ES-I3 (cell line): Measurements from ENCODE around the gene GPR87.

Experiments
- H3K36me3 ChIP-seq: 2 replicates; pipeline ENCODE4 v1.6.1; 2013; ENCODE audit warnings: mild to moderate bottlenecking, low read length, control low read depth, moderate library complexity; ENCODE audit not compliant: insufficient read depth
- H3K4me1 ChIP-seq: 2 replicates; pipeline ENCODE4 v1.6.1; 2013; ENCODE audit warnings: mild to moderate bottlenecking, control low read depth, low read length; ENCODE audit not compliant: insufficient read depth
- H3K9ac ChIP-seq: 2 replicates; pipeline ENCODE4 v1.6.1; 2013; ENCODE audit warnings: low read depth, mild to moderate bottlenecking, low read length, moderate library complexity
- H3K9me3 ChIP-seq: 2 replicates; pipeline ENCODE4 v1.6.1; 2013; ENCODE audit warnings: mild to moderate bottlenecking, low read length, moderate library complexity; ENCODE audit not compliant: control insufficient read depth, insufficient read depth

The GPR87 gene

DNA sequence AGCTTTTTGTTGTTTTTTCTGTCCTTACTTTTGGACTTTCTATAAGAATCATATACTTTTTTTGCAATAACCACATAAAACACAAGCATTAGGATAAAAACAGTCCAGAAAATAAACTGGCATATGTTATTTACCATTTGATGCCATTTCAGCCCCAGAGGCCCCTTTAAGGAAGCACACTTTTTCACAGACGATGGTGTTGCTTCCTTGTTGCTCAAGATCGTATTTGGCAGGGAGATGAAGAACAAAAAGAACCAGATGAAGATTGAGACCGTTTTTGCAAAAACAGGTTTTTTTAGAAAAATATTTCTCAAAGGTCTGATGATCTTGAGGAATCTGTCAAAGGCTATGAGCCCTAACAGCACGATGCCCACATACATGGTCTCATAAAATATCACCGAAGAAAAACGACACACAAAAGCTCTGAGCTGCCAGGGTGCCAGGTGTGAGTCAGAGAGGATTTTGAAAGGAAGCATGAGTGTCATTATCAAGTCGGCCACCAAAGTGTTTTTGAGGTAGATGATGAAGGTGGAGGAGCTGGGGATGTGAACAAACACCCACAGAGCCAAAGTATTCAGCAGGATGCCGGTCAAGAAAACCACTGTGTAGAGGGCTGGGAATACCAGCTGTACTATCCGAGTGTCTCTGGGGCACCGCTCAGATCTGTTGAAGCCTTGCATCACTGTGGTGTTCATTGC, 11.8 kb upstream of the GPR87 start:
- Histone ChIP-seq H3K36me3 (no peaks in the 10 kb centered on the region), H3K9ac (no peak overlapping the region), H3K4me1 (no peaks in the 10 kb centered on the region), H3K9me3 (no peaks in the 10 kb centered on the region)

GRCh38 chr3:151327571-151328198, 11.1 kb upstream of the GPR87 start:
- Histone ChIP-seq H3K36me3 (no peaks in the 10 kb centered on the region), H3K9ac (no peak overlapping the region), H3K9me3 (no peaks in the 10 kb centered on the region), H3K4me1 (no peaks in the 10 kb centered on the region)

DNA sequence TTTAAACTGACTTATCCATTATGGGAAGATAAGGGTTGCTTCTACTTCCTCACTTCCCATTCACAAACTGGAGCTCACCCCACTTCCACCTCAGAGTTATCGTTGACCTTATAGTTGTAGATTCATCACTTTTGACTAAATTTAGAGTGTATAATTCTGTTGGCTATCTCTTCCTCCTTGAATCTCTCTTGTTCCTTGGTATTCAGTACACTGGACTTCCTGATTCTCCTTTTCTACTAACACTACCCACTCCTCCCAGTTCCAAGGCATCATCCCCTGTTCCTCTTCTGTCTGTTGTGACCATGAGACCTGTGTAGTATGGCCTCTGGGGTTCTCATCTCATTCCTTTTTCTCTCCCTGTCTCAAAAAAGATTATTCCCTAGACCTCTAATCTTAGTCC, 5.9 kb upstream of the GPR87 start:
- Histone ChIP-seq H3K4me1 (no peaks in the 10 kb centered on the region; the same call in 1 of the 2 replicates), H3K9me3 (no peaks in the 10 kb centered on the region), H3K36me3 (no peaks in the 10 kb centered on the region), H3K9ac (no peak overlapping the region)

DNA sequence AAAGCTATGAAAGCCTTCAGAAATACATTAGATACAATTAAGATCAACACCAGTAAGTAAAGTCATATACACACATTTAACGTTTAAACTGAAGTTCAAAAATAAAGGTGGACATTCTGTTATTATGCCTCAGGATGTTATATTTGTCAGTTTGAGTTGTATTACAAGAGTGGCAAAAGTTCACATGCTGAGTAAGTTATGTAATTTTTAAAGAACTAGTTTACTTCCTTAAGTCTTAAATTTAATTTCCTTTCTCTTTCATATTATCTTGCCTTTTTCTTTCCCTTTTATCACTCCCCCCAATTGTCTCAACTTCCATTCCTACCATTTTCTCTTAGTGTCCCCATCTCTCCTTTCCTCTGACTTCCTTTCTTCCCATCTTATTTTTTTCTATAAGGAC, 4.9 kb upstream of the GPR87 start:
- Histone ChIP-seq H3K36me3 (no peaks in the 10 kb centered on the region), H3K4me1 (peaks cover 3% of the 10 kb centered on the region), H3K9ac (no peak overlapping the region), H3K9me3 (no peaks in the 10 kb centered on the region)

- H3K9me3 ChIP-seq, result no peaks in the 10 kb centered on the region
- peaks cover 7% of the 10 kb centered on the region for H3K4me1 ChIP-seq
- no peaks in the 10 kb centered on the region for H3K36me3 ChIP-seq
- H3K9ac ChIP-seq, result no peak overlapping the region
Measured at GRCh38 chr3:151320131-151320530, 3.5 kb upstream of the GPR87 start.

DNA sequence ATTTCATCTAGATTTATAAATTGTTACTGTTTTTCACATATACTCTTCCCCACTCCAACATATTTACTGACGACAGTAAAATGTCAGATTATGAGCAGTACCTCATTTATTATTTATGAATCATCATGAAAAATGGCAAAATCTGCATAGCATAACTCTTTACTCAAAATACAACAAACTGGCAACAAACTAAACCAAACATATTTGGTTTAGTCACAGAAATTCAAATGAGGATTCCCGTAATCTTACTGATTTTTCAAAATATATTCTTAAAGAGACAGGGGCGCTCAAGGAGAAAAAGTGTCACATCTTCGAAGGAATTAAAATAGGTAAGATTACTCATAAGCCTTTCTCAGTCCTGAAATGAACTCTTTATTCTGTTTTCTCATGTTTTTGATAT, 3.0 kb upstream of the GPR87 start:
- no peaks in the 10 kb centered on the region for H3K36me3 ChIP-seq
- H3K4me1 ChIP-seq, result peaks cover 11% of the 10 kb centered on the region
- H3K9me3 ChIP-seq, result no peaks in the 10 kb centered on the region
- no peak overlapping the region for H3K9ac ChIP-seq

GRCh38 chr3:151318991-151319390, 2.4 kb upstream of the GPR87 start:
- Histone ChIP-seq H3K9me3 (no peaks in the 10 kb centered on the region), H3K4me1 (peaks cover 11% of the 10 kb centered on the region), H3K36me3 (no peaks in the 10 kb centered on the region), H3K9ac (no peak overlapping the region)

GRCh38 chr3:151318313-151318712, 1.7 kb upstream of the GPR87 start:
- Histone ChIP-seq H3K9ac (no peak overlapping the region), H3K9me3 (no peaks in the 10 kb centered on the region), H3K36me3 (no peaks in the 10 kb centered on the region), H3K4me1 (peaks cover 11% of the 10 kb centered on the region)

GRCh38 chr3:151315846-151316245, 774 bp downstream of the GPR87 start:
- Histone ChIP-seq H3K9ac (no peak overlapping the region), H3K9me3 (no peaks in the 10 kb centered on the region), H3K4me1 (peaks cover 11% of the 10 kb centered on the region)

GRCh38 chr3:151315136-151315535, 1.5 kb downstream of the GPR87 start:
- H3K9me3 ChIP-seq, result no peaks in the 10 kb centered on the region
- H3K4me1 ChIP-seq, result peaks cover 11% of the 10 kb centered on the region
- H3K9ac ChIP-seq, result no peak overlapping the region
- no peaks in the 10 kb centered on the region for H3K36me3 ChIP-seq

More at GRCh38 chr3:151315846-151316245, 774 bp downstream of the GPR87 start:
- H3K36me3 ChIP-seq, result no peaks in the 10 kb centered on the region

DNA sequence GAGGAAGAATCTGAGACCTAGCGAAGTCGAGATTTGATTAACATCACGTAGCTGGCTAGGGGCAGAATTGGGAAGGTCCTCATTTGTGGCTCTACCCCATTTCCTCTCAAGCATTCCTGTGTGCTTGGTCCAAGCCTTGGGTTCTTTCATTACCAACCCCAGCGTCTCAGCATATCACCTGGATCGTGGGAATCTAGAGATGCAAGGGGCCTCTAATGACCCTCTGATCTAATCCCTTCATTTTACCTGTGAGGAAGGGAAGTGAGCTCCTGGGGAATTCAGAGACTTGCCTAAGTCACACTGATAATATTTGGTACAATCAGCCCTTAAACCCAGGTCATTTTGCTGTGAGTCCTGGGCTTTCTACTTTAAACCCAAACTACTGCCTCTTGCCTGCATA, 2.0 kb downstream of the GPR87 start:
- H3K9me3 ChIP-seq, result no peaks in the 10 kb centered on the region
- H3K9ac ChIP-seq, result no peak overlapping the region
- H3K36me3 ChIP-seq, result no peaks in the 10 kb centered on the region
- peaks cover 11% of the 10 kb centered on the region for H3K4me1 ChIP-seq

DNA sequence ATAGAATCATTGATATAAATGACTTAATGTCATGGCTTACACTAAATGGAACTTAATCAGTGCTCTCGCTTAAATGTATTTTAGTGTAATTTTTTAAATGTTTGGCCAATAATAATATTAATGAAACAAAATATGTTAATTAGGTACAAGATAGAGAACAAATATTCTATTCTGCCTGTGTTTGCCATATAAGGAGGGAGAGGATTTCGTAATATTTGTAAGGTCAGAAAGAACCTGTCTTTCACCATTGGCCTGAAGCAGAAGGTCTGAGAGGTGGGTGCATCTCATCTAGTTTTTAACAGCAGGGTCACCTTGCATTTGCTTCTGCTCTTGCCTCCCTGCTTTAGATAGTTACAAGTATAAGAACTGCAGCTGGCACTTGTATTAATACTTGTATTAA, 2.5 kb downstream of the GPR87 start:
- Histone ChIP-seq H3K4me1 (peaks cover 11% of the 10 kb centered on the region), H3K9me3 (no peaks in the 10 kb centered on the region), H3K36me3 (no peaks in the 10 kb centered on the region), H3K9ac (no peak overlapping the region)

DNA sequence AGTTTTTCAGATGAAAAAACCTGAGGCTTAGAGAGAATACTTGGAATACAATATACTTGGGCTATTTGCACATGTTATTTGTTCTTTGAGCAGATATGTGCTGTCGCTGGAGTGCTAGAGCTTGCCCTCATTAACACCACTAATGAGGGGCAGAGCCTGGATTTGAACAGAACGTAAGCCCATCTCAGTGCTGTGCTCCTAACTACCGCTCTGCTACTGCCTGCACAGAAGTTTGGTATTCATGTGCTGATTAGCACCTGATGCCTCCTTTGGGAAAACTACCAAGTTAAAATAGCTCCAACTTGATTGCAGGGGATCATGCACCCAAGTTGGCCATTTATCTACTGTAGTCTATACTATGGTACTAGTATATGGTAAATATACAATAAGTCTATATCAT, 3.6 kb downstream of the GPR87 start:
- Histone ChIP-seq H3K4me1 (peaks cover 11% of the 10 kb centered on the region), H3K9ac (no peak overlapping the region), H3K36me3 (no peaks in the 10 kb centered on the region), H3K9me3 (no peaks in the 10 kb centered on the region)

DNA sequence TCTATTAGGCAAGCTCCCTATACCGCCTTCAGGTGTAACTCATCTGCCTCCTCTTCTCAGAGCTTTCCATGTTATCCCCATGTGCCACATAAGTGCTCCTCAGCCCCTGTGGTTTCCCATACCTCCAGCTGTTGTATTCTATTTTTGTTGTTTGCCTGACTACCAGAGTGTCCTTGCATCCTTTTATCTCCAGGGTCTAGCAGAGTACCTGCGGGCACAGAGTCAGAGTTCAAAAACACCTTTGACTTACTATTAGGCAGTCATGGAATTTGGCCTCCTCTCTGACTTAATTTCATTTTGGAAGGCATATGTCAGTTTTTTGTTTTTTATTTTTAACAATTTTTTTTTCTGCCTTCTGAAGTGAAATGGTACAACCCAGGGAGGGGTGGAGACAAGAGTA, 7.1 kb downstream of the GPR87 start:
- H3K36me3 ChIP-seq, result no peaks in the 10 kb centered on the region
- peaks cover 25% of the 10 kb centered on the region for H3K4me1 ChIP-seq
- H3K9me3 ChIP-seq, result no peaks in the 10 kb centered on the region
- no peak overlapping the region for H3K9ac ChIP-seq
